HT1080 (cell line): ENCODE data around the gene SDC4. TPM values are rescaled to one million over a fixed set of nuclear protein-coding genes. Genes with fewer than 3 reads are reported as not detected.

ENCODE experiments used
- DNase-seq: peaks from one replicate; pipeline ENCODE4 v3.0.0-alpha.2; 2015; ENCODE audit warnings: low read depth
- total RNA-seq: library from RNA; depleted of rRNA; stranded (reverse); fragments of >200 nt; shearing (Covaris generic); gene quantifications from 2 replicates; pipeline ENCODE4 v1.2.3, GENCODE V29; 2014

SDC4 gene
- total RNA-seq, 1 experiment from 2014 or later, result 53.4 TPM

GRCh38 chr20:45320948-45321595, 27.2 kb downstream of the SDC4 start:
- no peak for DNase-seq

GRCh38 chr20:45318948-45319347, 29.3 kb downstream of the SDC4 start:
- DNase-seq, result no peak

GRCh38 chr20:45318386-45318939, 29.8 kb downstream of the SDC4 start:
- no peak for DNase-seq

- no peak for DNase-seq
These were observed 30.4 kb downstream of the SDC4 start for GRCh38 chr20:45317826-45318225.

- DNase-seq, result no peak
These were observed 31.8 kb downstream of the SDC4 start for GRCh38 chr20:45316150-45317080.

GRCh38 chr20:45315672-45316071, 32.6 kb downstream of the SDC4 start:
- no peak for DNase-seq

- no peak for DNase-seq
These were observed 34.3 kb downstream of the SDC4 start for GRCh38 chr20:45313943-45314342.

- no peak for DNase-seq
These were observed 35.0 kb downstream of the SDC4 start for GRCh38 chr20:45313065-45313695.

GRCh38 chr20:45312241-45312640, 36.0 kb downstream of the SDC4 start:
- no peak for DNase-seq

- no peak for DNase-seq
These were observed 36.5 kb downstream of the SDC4 start for GRCh38 chr20:45311589-45312211.

GRCh38 chr20:45309075-45309474, 39.1 kb downstream of the SDC4 start:
- no peak for DNase-seq

GRCh38 chr20:45308117-45308778, 40.0 kb downstream of the SDC4 start, which contains the start of gene MATN4:
MATN4 (minus strand) TSS chr20:45308299; CDS start chr20:45305582, 2,717 bp downstream.
- no peak for DNase-seq

GRCh38 chr20:45307076-45307640, 41.1 kb downstream of the SDC4 start:
- no peak for DNase-seq

GRCh38 chr20:45306431-45306982, 41.7 kb downstream of the SDC4 start, which contains the start of gene RBPJL:
RBPJL (plus strand) TSS chr20:45306840; CDS start chr20:45306923, 83 bp downstream.
- no peak for DNase-seq

- no peak for DNase-seq
These were observed 43.0 kb downstream of the SDC4 start for GRCh38 chr20:45305262-45305661.

- DNase-seq, result no peak
These were observed 43.7 kb downstream of the SDC4 start for GRCh38 chr20:45304464-45304999.

GRCh38 chr20:45303586-45304463, 44.4 kb downstream of the SDC4 start:
- peak; percentile 64 for DNase-seq

GRCh38 chr20:45301824-45302271, 46.4 kb downstream of the SDC4 start:
- no peak for DNase-seq
